Measurements from ENCODE around the gene ZNF638. TPM values are rescaled to one million over a fixed set of nuclear protein-coding genes. Genes with fewer than 3 reads are reported as not detected.
A peak's percentile ranks its signal among the peaks of the same experiment; 100 is the strongest.

ZNF638 gene
- total RNA-seq, 1 experiment from 2014 or later = 80.8 TPM

DNA sequence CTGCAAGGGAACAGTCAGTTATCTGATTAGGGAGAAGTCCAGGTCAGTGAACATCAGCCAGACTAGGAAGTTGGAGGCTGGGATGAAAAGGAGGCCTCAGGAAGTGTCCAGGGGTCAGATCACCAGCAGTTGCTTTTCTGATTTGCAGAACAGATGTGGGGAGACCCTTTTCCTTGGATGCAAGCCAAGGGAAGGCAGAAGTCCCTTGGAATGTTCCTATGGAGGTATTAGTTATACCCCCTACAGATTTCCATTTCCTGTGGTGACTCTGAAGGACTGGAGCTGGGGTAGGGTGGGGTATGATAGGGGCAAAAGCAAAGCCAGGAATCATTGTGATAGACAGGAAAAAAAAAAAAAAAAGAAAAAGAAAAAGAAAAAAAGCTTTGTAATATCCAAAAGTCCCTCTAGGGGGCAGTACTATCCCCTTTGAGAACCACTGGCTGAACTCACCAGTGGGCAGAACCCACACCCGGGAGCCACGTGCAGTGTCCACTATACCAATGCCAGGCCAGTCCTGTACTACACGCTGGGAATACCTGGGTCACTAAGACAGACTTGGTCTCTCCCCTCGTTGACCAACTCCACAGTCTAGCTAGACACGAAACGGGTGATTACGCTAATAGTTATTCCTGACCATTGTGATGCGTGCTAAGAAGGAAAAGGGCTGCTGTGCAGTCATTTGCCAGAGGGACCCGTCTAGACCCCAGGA is 129.2 kb downstream of the ZNF638 start:
- no peaks in the 10 kb centered on the region for H3K9me3 ChIP-seq (ENCODE audit: control insufficient read depth, insufficient read depth, low read depth, low read length)
- in situ Hi-C loops (cut with HindIII; ENCODE audit: low pct_unique_long_range_greater_than_20kb, low sequenced_read_pairs) = no loop called here
- BruUV-seq (replicated peaks) = no TSS peak
- POLR2A ChIA-PET = interaction anchor here (0.6 kb wide), 1 partner anchor 85 kb away, joined by 5 read pairs; no protein-coding TSS in a partner anchor
- DNase-seq (ENCODE audit: low read depth, low spot score) (no peak), ATAC-seq (no peak)
- H3K4me1 ChIP-seq (ENCODE audit: control insufficient read depth, insufficient read depth, low read length) = no peaks in the 10 kb centered on the region
- intact Hi-C loops (cut with micrococcal nuclease; ENCODE audit: unreplicated experiment) = loop anchor here (5.0 kb wide), 1 partner anchor 52 kb away; no protein-coding TSS in a partner anchor
- TF ChIP-seq TCF7L2 (IDR thresholded peaks at IDR 0.05; ENCODE audit: low read depth, low read length) = no peak
- TF ChIP-seq, protein P1, sequence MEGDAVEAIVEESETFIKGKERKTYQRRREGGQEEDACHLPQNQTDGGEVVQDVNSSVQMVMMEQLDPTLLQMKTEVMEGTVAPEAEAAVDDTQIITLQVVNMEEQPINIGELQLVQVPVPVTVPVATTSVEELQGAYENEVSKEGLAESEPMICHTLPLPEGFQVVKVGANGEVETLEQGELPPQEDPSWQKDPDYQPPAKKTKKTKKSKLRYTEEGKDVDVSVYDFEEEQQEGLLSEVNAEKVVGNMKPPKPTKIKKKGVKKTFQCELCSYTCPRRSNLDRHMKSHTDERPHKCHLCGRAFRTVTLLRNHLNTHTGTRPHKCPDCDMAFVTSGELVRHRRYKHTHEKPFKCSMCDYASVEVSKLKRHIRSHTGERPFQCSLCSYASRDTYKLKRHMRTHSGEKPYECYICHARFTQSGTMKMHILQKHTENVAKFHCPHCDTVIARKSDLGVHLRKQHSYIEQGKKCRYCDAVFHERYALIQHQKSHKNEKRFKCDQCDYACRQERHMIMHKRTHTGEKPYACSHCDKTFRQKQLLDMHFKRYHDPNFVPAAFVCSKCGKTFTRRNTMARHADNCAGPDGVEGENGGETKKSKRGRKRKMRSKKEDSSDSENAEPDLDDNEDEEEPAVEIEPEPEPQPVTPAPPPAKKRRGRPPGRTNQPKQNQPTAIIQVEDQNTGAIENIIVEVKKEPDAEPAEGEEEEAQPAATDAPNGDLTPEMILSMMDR (IDR thresholded peaks at IDR 0.05) = peak; percentile 74
- no peak for TF ChIP-seq POLR2AphosphoS5 (IDR thresholded peaks at IDR 0.05; ENCODE audit: low read depth, low read length)
- CTCF ChIA-PET = interaction anchor here (0.5 to 2.4 kb wide), 3 partner anchors 9 to 49 kb away, joined by 3 to 14 read pairs (median 3); no protein-coding TSS in a partner anchor
- no peak overlapping the region for H3K27ac ChIP-seq (ENCODE audit: low read length)
- H3K27me3 ChIP-seq (ENCODE audit: control insufficient read depth, insufficient read depth, low read length) = peaks cover 7% of the 10 kb centered on the region; the same call in 1 of the 2 replicates
- no peaks in the 10 kb centered on the region for H3K36me3 ChIP-seq (ENCODE audit: control insufficient read depth, insufficient read depth, low read length)
- H3K4me3 ChIP-seq (ENCODE audit: low read depth in 2 of 2, low read length in 2 of 2) = no peak overlapping the region

DNA sequence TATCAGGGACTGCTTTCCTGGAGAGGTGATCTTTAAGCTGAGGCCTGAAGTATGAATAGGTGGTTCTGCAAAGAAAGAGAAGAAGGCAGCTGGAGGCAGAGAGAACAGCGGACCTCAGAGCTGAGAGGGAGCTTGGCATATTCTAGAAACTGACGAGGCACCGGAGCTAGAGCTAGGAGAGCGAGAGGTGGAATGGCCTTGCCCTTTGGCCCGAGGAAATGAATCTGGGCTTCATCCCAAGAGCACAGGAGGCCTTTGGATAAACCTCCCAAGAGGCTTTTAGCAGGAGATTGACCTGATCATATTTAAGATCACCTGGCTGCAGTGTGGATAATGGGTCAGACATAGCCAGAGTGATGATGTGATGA is 129.7 kb downstream of the ZNF638 start:
- Histone ChIP-seq H3K36me3 (ENCODE audit: control insufficient read depth, insufficient read depth, low read length) (no peaks in the 10 kb centered on the region), H3K9me3 (ENCODE audit: control insufficient read depth, insufficient read depth, low read depth, low read length) (no peaks in the 10 kb centered on the region), H3K4me1 (ENCODE audit: control insufficient read depth, insufficient read depth, low read length) (no peaks in the 10 kb centered on the region; the same call in 1 of the 2 replicates), H3K27ac (ENCODE audit: low read length) (no peak overlapping the region), H3K4me3 (ENCODE audit: low read depth in 2 of 2, low read length in 2 of 2) (no peak overlapping the region), H3K27me3 (ENCODE audit: control insufficient read depth, insufficient read depth, low read length) (peaks cover 7% of the 10 kb centered on the region; the same call in 1 of the 2 replicates)
- no peak for ATAC-seq
- POLR2A ChIA-PET = interaction anchor here (0.6 kb wide), 1 partner anchor 85 kb away, joined by 5 read pairs; no protein-coding TSS in a partner anchor
- intact Hi-C loops (cut with micrococcal nuclease; ENCODE audit: unreplicated experiment) (loop anchor here (5.0 kb wide), 1 partner anchor 51 kb away; no protein-coding TSS in a partner anchor), in situ Hi-C loops (cut with HindIII; ENCODE audit: low pct_unique_long_range_greater_than_20kb, low sequenced_read_pairs) (no loop called here)
- BruUV-seq (replicated peaks) = no TSS peak
- CTCF ChIA-PET = interaction anchor here (0.8 kb wide), 1 partner anchor 10 kb away, joined by 3 read pairs; no protein-coding TSS in a partner anchor
- no peak for DNase-seq (ENCODE audit: low read depth, low spot score)
- TF ChIP-seq, protein P2, sequence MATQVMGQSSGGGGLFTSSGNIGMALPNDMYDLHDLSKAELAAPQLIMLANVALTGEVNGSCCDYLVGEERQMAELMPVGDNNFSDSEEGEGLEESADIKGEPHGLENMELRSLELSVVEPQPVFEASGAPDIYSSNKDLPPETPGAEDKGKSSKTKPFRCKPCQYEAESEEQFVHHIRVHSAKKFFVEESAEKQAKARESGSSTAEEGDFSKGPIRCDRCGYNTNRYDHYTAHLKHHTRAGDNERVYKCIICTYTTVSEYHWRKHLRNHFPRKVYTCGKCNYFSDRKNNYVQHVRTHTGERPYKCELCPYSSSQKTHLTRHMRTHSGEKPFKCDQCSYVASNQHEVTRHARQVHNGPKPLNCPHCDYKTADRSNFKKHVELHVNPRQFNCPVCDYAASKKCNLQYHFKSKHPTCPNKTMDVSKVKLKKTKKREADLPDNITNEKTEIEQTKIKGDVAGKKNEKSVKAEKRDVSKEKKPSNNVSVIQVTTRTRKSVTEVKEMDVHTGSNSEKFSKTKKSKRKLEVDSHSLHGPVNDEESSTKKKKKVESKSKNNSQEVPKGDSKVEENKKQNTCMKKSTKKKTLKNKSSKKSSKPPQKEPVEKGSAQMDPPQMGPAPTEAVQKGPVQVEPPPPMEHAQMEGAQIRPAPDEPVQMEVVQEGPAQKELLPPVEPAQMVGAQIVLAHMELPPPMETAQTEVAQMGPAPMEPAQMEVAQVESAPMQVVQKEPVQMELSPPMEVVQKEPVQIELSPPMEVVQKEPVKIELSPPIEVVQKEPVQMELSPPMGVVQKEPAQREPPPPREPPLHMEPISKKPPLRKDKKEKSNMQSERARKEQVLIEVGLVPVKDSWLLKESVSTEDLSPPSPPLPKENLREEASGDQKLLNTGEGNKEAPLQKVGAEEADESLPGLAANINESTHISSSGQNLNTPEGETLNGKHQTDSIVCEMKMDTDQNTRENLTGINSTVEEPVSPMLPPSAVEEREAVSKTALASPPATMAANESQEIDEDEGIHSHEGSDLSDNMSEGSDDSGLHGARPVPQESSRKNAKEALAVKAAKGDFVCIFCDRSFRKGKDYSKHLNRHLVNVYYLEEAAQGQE (IDR thresholded peaks at IDR 0.05; ENCODE audit: insufficient read depth in 1 of 2, low read depth in 2 of 2, low read length in 1 of 2) = no peak
- TF ChIP-seq, protein P1 (IDR thresholded peaks at IDR 0.05) = no peak
- TF ChIP-seq POLR2AphosphoS5 (IDR thresholded peaks at IDR 0.05; ENCODE audit: low read depth, low read length) = no peak

Measured in Panc1 (cell line).